ENCODE measurements around the gene MRPL46.
"Not testable (repeated sequence)": the region's sequence is repeated elsewhere in the genome, so short reads cannot be mapped to it uniquely, and the experiment has no call there.

MRPL46 gene

DNA sequence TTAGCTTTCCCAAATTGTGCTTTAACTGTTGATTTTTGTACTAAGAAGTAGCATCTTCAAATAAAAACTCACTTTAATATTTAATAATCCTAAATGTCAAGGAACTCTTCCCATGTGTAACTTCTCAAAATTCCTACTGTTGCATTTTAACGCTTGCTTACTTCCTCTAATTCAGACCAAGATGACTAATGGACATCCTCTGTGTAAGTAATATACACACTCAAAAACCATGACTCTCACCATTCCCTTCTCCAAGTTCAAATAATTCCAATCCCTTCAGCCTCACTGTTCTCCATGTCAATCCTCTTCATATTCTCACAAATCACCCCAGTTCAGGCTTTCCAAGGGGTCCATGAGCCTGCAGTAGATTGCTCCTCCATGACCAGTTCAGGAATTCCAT is 13.0 kb downstream of the MRPL46 start:
- in situ Hi-C loops (cut with MboI; ENCODE audit: low pct_unique_long_range_greater_than_20kb, low sequenced_read_pairs), result no loop called here
- peak; percentile 24 for DNase-seq

DNA sequence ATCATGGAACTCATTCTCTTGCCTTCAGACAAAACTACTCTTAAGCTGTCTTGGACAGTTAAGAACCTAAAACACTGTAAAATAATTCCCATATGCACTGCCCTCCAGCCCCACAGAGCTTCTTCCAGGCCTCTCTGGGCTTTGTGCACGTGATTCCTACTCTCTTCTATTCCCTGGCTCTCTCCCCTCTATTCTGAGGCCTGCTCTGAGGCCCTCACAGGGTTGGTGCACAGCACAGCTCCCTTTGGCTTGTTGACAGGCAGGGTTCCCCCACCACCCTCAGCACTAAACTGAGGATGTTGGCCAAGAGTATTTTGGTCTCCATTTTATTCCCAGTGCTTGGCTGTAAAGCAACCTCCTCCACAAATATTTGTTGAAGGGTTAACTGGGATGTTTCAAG is 13.5 kb downstream of the MRPL46 start:
- no peak for DNase-seq
- in situ Hi-C loops (cut with MboI; ENCODE audit: low pct_unique_long_range_greater_than_20kb, low sequenced_read_pairs), result no loop called here

DNA sequence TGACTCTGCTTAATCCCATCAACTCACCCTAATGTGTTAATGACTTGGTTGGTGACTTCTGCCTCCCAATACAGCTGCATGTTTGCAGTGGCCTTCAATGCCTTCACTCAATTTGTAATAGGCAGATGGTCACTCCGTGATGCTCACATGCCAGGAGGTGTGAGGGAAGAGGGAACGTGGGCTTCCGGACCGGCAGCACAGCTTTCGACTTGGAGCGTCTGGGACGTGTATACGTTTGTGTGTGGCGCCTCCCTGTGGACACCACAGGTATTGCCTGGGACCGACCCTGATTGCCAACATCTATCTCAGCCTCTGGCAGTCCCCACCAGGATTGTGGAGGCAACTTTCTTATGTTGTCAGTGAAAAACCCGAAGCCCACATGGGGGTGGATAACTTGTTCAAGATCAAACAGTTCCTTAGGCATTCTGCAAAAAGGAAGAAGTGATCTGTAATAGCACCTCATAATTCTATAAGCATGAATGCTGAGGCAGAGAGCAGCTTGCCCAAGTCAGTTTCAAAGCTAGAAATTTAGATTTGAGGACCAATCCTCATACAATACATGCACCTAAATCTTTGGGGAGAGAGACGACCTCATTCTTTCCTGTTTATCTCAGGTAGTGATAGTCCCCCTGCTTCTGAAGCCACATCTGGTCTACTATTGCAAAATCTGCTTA is 16.9 kb downstream of the MRPL46 start:
- DNase-seq, result peak; percentile 90
- in situ Hi-C loops (cut with MboI; ENCODE audit: low pct_unique_long_range_greater_than_20kb, low sequenced_read_pairs), result no loop called here

DNA sequence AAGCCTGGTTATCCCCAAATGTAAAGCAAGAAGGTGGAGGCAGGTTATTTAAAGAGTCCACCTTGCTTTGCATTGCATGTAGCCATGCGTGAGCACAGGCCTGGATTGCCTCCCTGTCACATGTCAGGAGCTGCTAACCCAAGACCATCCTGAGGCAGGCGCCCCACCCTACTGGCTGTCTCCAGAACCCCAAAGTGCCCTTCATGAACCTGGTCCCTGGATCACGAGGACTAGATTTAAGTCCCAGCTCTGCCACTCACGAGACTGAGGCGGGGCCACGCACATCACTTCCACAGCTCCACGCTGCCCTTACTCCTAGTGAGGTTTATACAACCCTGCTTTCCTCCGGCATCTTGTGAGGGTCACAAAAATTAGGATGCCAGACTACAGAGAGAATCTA is 17.6 kb downstream of the MRPL46 start:
- in situ Hi-C loops (cut with MboI; ENCODE audit: low pct_unique_long_range_greater_than_20kb, low sequenced_read_pairs), result no loop called here

DNA sequence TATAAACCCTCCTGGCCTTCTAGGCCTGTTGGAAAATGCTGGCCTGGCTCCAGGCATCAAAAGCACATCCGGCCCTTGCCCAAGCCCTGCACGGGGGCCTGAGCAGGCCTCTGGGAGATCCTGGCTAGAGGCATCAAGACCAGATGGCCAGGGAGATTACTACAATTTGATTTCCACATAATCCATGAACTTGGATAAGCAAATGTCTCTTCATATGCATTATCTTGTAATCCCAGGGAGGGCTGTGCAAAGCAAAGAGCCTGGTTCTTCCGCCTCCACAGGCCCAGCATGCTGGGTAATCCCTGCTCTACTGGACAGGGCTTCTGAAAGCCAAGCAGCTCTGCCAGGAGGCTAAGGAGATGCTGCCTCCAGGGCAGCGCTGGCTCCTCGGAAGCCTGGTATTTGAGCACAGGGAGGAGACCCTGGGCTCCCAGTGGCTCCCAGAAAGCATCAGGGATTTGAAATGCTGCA is 18.2 kb downstream of the MRPL46 start:
- in situ Hi-C loops (cut with MboI; ENCODE audit: low pct_unique_long_range_greater_than_20kb, low sequenced_read_pairs), result no loop called here

More for the DNA sequence above, 17.6 kb downstream of the MRPL46 start:
- DNase-seq, result no peak

DNA sequence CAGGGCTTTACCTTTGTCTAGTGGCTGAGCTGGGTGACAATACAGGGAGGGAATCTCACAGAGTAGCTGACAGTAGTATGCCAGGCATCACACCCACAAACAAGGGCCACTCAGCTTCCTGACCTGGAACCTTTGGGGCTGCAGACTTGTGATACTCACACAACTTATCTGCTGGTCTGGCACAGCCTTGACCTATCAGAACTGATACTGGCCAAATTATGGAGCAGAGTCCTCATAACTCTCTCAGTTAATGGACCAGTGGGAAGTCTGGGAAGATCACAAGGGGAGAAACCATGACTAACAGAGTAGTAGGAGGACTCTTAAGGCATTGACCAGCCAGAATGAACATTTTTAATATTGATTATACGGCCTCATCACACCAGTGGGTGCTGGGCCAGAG is 19.4 kb downstream of the MRPL46 start:
- in situ Hi-C loops (cut with MboI; ENCODE audit: low pct_unique_long_range_greater_than_20kb, low sequenced_read_pairs), result no loop called here
- no peak for DNase-seq

More for the DNA sequence above, 18.2 kb downstream of the MRPL46 start:
- DNase-seq, result no peak

DNA sequence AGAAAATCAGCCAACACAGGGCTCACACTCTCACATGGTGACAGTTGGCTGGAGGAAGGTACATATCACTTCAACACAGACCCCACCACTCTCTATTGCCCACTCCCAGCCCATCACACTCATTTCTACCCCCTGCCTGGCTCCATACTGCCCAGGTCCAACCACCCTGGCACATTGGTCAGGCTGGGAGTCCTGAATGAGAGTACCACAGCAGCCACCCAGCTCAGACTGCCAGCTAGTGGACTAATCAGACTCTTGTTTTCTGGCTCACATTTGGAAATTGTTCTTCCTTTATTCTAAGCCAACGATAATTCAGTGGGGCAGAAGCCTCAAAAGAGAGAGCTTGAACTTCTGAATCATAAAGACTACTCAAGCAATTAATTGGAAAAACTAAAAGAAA is 20.0 kb downstream of the MRPL46 start:
- DNase-seq, result no peak
- in situ Hi-C loops (cut with MboI; ENCODE audit: low pct_unique_long_range_greater_than_20kb, low sequenced_read_pairs), result no loop called here

DNA sequence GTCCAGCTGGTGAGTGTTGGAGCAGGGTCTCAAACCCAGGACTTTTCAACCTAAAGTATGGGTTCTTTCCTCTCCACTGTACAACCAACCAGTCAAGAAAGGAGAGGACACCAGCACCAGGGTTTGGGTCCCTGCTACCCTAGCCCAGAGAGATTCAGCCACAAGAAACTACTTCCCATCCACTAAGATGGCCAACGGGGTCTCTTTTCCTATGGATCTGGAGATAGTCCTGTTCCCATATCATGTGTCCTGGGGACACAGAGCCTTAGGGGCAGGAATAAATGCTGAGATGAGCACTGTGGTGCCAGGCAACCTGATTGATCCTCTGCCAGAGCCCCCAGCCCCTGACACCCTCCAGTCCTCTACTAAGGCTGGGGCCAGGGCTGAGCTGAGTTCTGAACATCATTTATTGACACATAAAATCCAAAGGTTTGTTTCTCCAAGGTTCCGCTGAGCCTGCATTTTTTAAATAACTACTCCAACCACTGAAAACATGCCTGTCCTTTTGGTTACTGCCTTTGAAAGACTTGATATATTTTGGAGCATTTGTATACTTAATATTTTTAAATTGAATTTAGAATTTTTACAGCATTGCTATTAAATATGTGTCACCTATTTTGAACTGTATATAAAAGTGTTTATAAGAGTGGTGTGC is 26.0 kb downstream of the MRPL46 start:
- DNase-seq, result no peak
- in situ Hi-C loops (cut with MboI; ENCODE audit: low pct_unique_long_range_greater_than_20kb, low sequenced_read_pairs), result no loop called here

DNA sequence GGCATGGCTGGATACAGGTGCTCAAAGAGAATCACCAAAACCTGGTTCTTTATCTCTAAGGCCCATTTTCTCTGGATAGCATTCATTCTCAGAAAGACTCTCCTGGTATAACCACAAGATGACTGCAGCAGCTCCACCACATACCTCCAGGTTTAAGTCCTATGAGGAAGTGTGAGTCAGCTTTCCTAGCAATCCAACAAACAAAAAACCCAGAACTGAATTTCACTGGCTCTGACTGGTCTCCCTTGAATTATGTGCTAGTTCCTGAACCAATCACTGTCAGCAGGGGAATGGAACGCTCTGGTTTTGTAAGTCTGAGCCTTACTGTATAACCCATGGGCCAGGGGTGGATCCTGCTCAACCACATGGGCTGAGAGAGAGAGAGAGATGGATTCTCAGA is 27.2 kb downstream of the MRPL46 start:
- in situ Hi-C loops (cut with MboI; ENCODE audit: low pct_unique_long_range_greater_than_20kb, low sequenced_read_pairs), result no loop called here
- peak; percentile 49 for DNase-seq

DNA sequence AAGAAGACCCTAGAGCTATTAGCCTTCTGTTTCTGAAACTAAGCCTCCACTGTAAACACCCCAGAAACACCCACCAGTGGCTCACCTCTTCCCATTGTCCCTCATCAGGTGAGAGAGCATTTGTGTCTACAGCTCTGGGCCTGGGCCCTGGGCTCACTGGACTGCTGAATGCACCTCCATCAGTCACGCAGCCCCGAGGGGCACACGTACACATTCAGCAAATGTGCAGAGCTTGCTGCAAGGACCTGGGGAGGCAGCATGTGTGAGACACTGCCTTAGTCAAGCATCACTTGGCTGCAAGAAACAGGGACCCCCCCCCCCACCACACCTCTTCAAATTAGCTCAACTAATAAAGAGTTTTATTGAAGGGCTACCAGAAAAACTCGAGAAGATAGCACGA is 29.0 kb downstream of the MRPL46 start:
- in situ Hi-C loops (cut with MboI; ENCODE audit: low pct_unique_long_range_greater_than_20kb, low sequenced_read_pairs), result no loop called here
- DNase-seq, result no peak

DNA sequence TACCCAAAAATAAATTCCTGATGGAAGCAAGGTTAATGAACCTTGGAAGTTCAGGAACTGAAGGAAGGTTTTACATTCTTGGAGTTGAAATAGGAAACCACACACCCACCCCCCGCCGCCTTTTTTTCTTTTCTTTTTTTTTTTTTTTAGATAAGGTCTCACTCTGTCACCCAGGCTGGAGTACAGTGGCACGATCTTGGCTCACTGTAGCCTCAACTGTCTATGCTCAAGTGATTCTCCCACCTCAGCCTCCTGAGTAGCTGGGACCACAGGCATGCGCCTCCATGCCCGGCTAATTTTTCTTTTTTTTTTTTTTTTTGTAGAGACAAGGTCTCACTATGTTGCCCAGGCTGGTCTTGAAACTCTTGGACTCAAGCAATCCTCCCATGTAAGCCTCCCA is 33.1 kb downstream of the MRPL46 start:
- DNase-seq; in situ Hi-C loops (cut with MboI; ENCODE audit: low pct_unique_long_range_greater_than_20kb, low sequenced_read_pairs): not testable (repeated sequence)

DNA sequence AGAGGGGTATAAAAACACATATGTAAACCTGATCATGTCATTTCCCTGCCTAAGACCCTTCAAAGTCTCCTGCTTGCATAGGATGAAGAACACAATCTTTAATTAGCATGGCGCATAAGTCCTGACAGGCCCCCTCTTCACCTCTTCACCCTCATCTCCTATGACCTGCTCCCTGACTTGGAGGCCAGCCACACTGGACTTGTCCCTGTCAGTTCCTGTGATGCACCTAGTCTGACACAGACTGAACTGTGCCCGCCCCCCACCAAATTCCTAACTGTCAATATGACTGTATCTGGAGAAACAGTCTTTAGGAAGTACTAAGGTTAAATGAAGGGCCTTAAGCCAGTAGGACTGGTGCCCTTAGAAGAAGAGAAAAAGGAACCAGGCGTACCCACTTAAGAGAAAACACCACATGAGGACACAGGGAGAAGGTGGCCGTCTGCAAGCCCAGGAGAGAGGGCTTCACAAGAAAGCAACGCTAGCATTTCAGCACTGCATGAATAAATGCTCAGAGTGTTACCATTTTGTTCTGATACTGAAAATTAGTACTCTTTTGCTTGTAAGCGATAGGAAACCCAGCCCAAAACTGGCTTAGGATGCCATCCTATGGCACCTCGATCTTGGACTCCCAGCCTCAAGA is 34.0 kb downstream of the MRPL46 start:
- in situ Hi-C loops (cut with MboI; ENCODE audit: low pct_unique_long_range_greater_than_20kb, low sequenced_read_pairs), result no loop called here
- no peak for DNase-seq

DNA sequence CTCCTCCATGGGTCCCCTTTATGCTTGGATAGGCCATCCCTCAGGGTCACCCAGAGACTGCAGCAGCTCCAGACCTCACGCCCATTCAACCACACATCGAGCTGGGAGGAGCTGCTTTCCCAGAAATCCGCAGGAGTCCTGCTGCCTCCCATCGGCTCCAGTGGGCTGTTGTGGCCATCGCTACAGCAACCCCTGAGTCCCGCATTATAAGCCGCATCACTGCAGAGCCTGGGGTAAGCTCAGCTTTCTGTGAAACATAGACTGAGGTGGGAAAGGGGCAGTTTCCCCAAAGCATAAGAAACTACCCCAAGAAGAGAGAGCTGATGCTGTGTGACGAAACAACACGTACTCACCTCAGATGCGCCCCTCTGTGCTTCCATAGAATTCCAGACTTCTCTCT is 35.7 kb downstream of the MRPL46 start:
- no peak for DNase-seq
- in situ Hi-C loops (cut with MboI; ENCODE audit: low pct_unique_long_range_greater_than_20kb, low sequenced_read_pairs), result no loop called here

DNA sequence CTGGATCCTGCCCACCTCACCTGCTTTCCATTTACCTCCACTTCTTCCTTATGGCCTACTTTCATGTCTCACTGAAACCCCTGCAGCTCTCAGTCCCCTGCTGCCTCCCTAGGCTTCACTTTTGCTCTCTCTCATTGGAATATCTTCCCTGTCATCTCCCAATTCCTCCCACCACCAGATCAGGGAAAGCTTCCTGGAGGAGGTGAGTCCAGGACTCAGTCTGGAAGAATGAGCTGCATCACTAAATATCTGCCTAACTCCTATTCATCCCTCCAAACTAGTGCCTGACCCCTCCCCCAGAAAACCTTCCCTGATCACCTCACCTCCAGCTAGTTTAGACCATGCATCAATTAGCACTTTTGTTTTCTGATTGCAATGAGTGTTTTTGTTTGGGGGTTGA is 37.1 kb downstream of the MRPL46 start:
- in situ Hi-C loops (cut with MboI; ENCODE audit: low pct_unique_long_range_greater_than_20kb, low sequenced_read_pairs), result no loop called here
- DNase-seq, result no peak

DNA sequence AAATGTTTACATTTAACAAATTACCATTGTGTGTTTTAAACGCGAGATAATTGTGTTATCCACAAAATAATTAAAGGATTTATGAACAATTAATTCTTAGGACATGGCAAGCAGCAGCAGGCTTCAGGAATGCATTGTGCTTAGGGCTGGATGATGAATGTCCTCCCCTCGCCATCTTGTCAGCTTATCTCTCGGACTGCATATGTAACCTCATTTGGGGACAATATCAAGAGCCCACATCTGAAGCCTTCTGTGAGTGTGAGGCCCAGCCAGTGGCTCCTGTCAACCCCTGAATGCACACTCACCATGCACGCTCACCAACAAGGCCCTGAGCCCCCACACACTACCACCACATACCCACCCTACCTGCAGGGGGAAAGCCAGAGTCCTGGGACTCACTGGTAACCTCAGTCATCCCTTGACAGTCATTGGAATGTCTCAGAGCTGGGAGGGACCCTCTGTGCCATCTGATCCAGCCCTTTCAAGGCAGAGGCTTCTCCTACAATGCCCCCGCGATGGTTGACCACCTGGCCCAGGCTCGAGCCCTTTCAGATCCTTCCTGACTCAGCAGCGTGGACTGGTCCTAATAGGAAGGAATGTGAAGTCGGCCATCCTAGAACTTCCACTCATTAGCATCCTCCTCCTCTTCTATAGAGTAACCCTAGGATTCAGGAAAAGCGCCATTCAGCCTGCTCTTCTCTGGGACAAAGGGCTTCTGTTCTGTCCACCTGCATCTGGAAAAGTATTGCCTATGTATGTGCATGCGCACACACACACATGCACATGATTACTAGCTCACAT is 38.2 kb downstream of the MRPL46 start:
- no peak for DNase-seq
- in situ Hi-C loops (cut with MboI; ENCODE audit: low pct_unique_long_range_greater_than_20kb, low sequenced_read_pairs), result no loop called here

DNA sequence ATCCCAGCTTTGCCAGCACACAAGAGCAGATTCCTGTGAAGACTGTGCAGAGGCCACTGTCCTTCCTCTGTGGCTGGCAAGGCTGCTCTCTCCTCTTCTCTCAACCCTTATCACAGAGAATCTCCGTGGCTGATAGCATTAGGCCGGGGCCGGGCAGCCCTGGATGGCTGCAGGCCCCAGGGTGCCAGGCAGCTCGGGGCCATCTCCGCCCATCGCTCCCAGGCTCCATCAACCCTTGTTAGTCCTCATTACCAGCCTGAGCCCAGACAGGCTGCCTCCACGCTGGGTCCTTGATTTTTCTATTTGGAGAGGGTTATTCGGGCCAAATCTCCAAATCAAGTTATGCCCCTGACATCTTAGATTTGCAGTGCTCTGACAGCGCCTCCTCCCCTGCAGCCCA is 39.1 kb downstream of the MRPL46 start:
- in situ Hi-C loops (cut with MboI; ENCODE audit: low pct_unique_long_range_greater_than_20kb, low sequenced_read_pairs), result no loop called here

DNA sequence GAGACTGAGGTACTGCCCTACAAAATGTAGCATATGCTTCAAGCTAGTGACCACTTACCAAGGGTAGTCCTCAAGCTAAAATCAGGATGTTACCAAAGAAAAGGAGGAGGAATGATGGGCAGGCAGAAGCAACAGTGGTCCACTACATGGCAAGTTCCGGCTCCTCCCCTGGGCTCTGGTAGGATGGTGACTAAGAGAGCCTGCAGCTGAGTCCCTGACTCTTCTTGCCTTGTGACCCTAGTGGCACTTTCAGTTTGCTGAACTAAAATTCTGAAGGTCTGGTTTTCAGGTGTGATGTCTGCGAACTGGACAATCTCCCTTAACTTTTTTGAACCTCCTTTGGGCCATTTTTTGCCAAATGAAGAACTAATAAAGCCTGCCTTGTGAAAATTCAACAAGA is 40.9 kb downstream of the MRPL46 start:
- DNase-seq, result no peak
- in situ Hi-C loops (cut with MboI; ENCODE audit: low pct_unique_long_range_greater_than_20kb, low sequenced_read_pairs), result no loop called here

More for the DNA sequence above, 39.1 kb downstream of the MRPL46 start:
- DNase-seq, result no peak

DNA sequence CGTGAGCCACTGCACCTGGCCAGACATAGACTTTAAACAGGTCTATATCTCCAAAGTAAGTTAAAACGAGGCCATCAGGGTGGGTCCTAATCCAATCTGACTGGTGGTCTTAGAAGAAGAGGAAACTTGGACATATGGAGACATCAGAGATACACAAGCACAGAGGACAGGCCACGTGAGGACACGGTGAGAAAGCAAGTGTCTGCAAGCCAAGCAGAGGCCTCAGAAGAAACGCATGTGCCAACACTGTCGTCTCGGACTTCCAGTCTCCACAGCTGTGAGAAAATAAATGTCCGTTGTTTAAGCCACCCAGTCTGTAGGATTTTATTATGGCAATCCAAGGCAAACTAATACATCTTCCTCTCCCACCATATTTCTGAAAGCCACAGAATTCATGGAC is 43.9 kb downstream of the MRPL46 start:
- no peak for DNase-seq
- in situ Hi-C loops (cut with MboI; ENCODE audit: low pct_unique_long_range_greater_than_20kb, low sequenced_read_pairs), result no loop called here

DNA sequence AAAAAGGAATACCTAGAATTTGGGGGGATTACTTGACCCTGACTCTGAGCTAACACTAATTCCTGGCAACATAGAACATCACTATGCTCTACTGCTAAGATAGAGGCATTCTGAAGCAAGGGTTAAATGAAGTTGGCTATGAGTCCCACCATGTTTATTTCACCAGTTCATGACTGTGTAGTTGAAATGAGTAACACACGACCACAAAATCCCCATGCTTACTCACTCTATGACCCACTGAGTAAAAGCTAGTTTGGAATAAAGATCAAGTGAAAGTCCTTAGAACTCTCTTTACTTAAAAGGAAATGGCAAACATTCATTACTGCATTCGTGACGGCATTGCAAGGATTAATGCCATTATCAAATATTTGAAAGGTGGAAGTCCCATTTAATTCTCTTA is 47.4 kb downstream of the MRPL46 start:
- DNase-seq, result no peak
- in situ Hi-C loops (cut with MboI; ENCODE audit: low pct_unique_long_range_greater_than_20kb, low sequenced_read_pairs), result no loop called here
